D721Med (cell line): ENCODE measurements around the gene DNAJA4.

Experiments used
- DNase-seq: peaks from one replicate; pipeline ENCODE4 v3.0.0; 2011; ENCODE audit warnings: low spot score; ENCODE audit not compliant: insufficient read length
- FAIRE-seq: peaks from 2 replicates; lab custom pipeline; 2011; peaks lifted over from hg19 to GRCh38; lab: Jason Lieb, UNC
- CTCF ChIP-seq: IDR thresholded peaks from 2 replicates; pipeline ENCODE4 v1.5.1; 2012; ENCODE audit warnings: mild to moderate bottlenecking, control low read depth; ENCODE audit not compliant: insufficient read depth; ENCODE audit errors: missing control alignments

DNAJA4 gene

GRCh38 chr15:78291698-78292097, 27.3 kb downstream of the DNAJA4 start:
- DNase-seq (no peak), FAIRE-seq (no peak)
- no peak for TF ChIP-seq CTCF

- FAIRE-seq: no peak
Observed at GRCh38 chr15:78292219-78292618, 27.9 kb downstream of the DNAJA4 start.

GRCh38 chr15:78299101-78299930, 35.0 kb downstream of the DNAJA4 start, which contains the start of gene SKIC8:
Gene SKIC8, minus strand, starts transcription at chr15:78299609. Its CDS starts 3,923 bp downstream, at chr15:78295686.
- DNase-seq: peak; percentile 81
- FAIRE-seq: no peak
- no peak for TF ChIP-seq CTCF

More at GRCh38 chr15:78292219-78292618, 27.9 kb downstream of the DNAJA4 start:
- TF ChIP-seq CTCF: no peak
- DNase-seq: no peak

- no peak for FAIRE-seq
- TF ChIP-seq CTCF: no peak
- DNase-seq: no peak
Observed at GRCh38 chr15:78301326-78301725, 37.0 kb downstream of the DNAJA4 start.

GRCh38 chr15:78301828-78302227, 37.5 kb downstream of the DNAJA4 start:
- FAIRE-seq: no peak
- no peak for TF ChIP-seq CTCF
- no peak for DNase-seq

GRCh38 chr15:78302579-78303312, 38.4 kb downstream of the DNAJA4 start:
- FAIRE-seq (no peak), DNase-seq (no peak)
- TF ChIP-seq CTCF: no peak
